GM19238 (cell line): Measurements from ENCODE around the gene ARAP2.

Experiments
- DNase-seq: peaks from one replicate; pipeline ENCODE4 v3.0.0; 2011; ENCODE audit warnings: low spot score; ENCODE audit not compliant: insufficient read length

Gene ARAP2

DNA sequence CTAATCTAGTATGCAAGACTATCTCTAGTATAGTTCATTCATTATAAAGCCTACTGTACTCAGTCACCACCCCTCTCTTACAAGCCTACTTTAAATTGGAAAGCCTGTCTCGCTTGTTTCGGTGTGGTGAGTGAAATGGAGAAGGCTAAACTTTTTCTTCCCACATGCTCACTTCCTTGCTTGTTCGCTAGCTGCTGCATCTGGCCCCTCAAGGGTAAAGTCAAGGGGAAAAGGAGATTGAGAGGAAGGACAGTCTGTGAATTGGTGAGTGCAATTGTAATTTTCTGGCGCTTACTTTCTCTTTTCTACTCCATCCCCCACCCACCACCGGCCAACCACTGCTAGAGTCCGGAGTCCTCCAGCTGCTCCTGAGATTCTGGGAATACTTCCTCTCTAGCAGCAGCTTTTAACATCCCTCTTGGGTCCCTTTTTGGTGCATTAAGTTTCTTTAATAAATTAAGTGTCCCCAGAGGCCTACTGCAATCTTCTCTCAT lies 12.1 kb upstream of the ARAP2 start:
- no peak for DNase-seq

DNA sequence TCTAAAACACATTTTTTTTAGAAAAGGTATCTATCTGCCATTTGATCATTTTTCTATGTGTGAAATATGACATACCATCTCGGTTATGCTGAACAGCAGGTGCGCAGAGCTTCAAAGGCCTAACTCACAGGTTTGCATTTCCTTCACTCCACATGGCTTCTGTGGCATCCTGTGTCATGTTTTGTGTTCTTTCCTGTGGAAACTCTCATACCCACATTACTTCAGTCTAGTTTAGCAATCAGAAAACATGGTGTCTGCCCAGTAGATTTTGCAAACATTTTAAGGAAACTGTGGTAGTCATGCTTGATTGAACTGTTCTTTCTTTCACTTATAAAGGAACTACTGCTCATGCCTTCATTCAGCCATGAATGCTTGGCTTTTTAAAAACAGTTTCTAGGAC lies 11.3 kb upstream of the ARAP2 start:
- peak; percentile 6 for DNase-seq

DNA sequence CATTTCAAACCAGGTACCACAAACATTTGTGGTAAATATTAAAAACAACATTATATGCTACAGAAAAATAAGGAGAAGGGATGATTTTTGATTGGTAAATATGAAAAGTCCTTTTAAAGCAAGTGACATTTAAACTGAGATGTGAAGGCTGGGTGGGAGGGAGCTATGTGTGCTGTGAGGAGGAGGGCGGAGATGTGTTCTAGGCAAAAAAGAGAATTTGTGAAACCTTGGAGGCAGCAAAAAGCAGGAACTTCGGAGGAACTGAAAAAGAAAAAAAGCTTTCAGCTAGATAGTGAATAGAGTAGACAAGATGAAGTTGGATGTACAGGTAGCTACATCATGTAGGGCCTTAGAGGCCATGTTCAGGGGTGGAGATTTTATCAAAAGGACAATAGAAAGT lies 10.1 kb upstream of the ARAP2 start:
- DNase-seq = no peak

DNA sequence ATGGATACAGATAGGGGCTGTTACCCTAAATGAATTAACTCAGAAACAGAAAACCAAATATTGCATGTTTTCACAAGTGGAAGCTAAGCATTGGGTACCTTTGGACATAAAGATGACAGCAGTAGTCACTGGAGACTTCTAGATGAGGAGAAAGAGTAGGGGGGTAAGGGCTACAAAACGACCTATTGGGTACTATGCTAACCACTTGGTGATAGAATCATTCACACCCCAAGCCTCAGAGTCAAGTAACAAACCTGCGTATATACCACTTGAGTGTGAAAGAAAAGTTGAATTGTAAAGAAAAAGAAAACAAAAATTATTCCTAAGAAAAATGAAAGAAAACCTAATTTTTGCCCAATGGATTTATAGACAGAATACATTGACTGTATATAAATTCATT lies 7.7 kb upstream of the ARAP2 start:
- no peak for DNase-seq

DNA sequence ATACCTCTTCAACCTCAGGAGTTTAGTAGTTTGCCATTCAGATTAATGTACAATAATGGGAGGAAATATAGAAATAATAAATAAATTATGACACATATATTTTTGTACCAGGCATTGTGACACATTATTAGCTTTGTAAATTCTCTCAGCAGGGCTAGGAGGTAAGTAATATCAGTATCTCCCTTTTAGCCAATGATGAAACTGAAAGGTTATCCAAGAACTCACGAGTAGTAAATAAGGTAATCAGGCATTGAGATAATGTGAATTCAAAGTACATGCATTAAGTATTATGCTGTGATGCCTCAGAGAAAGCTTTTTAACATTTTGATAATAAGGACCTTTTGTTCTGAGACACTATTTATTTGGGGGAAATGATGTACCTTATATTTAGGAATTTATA lies 5.3 kb upstream of the ARAP2 start:
- DNase-seq = no peak

DNA sequence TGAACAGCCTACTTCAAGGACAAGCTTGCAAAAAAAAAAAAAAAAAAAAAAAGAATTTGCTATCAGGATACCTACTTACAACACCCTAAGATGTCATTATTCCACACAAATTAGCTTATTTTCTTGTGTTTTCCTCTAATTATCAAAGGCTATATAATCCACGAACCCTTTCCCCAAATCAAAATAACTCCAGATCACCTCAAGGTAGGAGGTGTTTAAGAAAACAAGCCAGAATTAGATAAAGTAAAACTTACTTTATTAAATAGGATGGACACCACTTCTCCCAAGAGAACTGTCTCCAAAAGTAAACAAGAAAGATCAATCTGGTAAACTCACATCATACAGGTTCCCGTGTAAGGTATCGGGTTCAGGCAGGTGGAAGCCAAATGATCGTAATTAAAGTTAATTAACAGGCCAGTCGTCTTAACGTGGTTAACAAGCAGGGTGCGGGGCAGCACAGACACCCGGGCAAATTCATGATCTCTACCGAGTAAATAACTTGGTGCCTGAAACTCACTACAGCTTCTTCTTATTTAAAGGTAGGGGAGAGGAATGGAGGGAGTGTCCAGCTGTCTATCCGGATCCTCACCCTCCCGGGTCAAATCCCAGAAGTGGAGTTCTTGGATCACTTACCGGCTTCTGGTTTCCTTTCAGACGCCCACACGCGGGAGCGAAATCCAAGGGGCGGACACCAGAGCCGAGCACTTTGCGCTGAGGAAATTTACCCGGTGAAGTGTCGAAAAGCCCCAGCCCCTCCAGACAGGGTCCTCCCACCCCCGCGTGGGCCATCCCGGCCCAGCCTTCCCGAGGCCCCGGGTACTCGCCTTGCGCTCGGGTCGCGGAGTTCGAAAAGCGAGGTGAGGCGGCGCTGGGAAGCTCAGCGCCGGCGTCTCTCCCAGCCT lies 708 bp downstream of the ARAP2 start:
- peak; percentile 10 for DNase-seq

DNA sequence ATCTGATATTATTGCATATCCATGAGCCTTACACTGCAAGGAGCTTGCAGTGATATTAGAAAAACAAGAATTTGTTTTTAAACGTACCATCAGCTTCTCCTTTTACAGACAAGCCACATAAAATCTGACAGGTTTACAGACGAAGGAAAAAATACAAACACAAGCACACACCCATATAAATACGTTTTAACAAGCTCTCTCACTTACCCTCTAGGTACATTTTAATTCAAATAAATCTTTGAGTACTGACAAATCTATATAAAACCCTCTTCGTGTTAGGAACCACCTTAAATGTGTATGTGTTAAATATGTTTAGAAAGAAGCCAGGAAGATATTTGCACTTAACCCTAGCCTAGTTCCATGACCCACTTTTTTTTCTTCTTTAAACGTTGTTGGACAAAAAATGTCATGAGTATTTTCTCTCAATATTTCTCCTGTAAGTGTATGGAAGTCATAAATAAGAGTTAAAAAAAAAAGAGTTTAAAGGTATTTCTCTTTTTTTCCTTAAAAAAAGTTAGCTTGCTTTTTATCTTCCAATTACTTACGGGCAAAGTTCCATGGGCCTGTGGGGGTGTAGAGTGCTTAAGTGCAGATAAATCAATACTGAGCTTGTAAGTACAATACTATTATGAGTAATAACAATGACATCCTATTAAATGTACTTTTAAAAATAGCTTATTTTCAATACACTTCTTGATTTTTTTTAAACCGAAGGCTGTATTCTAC lies 1.5 kb downstream of the ARAP2 start:
- DNase-seq = no peak

DNA sequence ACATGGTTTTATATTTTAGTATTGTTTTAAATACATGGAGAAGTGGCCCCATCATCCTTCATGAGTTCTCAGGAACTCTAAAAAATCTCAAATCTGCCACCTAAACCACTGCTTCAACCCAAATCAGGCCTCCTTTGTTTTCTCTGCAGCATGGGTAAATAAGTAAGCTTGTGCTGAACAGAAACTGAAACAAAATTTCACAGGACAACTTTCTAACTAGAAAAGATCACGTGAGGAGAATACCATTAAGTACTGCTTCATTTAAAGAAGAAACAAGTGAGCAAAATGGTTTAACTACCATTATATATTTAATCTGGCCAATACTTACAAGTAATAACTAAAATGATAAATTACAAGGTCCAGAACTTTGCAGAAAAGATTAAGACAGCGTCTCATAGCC lies 2.5 kb downstream of the ARAP2 start:
- peak; percentile 51 for DNase-seq

DNA sequence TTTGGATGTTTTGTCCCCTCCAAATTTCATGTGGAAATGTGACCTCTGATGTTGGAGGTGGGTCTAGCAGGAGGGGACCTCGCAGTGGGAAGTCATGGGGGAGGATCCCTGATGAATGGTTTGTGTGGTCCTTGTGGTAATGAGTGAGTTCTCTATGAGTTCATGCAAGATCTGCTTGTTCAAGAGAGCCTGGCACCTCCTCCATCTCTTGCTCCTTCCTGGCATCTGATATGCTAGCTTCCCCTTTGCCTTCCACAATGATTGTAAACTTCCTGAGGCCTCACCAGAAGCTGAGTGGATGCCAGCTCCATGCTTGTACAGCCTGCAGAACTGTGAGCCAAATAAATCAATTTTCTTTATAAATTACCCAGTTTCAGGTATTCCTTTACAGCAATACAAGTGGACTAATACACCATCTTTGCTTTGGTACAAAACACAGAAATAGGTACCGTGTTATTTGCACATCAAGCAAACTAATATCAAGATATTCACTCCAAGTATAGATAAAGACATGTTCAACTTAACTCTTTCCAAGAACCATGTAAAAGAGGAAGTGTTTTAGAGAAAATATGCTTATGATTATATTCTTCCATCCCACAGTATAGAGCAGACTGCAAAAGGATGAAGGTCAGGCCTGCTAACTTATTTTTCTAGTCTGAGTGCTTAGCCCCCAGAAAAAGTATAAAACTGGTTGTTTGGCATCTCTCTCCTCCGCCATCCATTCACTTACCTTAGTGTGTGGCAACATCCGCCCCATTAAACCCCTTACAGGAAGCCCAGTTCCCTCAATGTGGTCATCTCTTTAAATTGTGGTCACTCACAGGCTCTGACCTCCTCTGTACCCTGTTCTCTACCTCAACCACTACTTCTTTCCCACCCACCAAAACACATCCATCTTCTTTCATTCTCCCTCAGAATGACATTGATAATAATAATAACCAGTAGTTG lies 6.7 kb downstream of the ARAP2 start:
- no peak for DNase-seq

DNA sequence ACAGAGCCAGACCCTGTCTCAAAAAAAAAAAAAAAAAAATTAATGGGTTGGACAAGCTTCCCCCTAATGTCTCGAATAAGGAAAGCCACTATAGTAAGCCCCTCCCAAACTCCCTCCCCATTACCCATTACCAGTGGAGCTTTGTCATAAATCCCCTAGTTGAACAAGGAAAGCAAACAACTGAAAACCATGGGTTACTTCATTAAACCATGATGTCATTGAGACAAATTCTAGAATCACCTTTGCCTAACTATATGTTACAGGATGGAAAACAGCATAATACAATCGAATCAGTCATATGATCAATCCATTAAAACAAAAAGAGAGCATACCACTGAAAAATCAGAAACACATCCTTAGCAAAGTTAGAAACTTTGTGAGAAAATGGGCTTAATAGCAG lies 8.2 kb downstream of the ARAP2 start:
- no peak for DNase-seq

DNA sequence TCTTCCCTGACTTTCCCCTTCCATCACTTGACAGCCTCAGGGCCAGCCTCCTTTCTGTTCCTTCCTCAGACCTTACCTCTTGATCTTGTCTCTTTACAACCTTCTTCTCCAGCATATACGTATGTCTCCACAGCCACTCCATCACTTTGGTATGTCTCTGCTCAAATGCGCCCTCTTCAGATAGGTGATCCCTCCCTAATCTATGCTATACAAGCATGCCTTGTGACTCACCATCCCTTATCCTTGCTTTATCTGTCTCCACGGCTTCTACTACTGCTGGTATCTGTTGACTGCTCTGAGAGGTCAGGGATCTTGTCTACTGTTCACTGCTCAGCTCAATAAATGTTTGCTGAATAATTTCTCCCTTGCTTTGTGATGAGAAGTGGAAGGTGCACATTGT lies 9.0 kb downstream of the ARAP2 start:
- no peak for DNase-seq

DNA sequence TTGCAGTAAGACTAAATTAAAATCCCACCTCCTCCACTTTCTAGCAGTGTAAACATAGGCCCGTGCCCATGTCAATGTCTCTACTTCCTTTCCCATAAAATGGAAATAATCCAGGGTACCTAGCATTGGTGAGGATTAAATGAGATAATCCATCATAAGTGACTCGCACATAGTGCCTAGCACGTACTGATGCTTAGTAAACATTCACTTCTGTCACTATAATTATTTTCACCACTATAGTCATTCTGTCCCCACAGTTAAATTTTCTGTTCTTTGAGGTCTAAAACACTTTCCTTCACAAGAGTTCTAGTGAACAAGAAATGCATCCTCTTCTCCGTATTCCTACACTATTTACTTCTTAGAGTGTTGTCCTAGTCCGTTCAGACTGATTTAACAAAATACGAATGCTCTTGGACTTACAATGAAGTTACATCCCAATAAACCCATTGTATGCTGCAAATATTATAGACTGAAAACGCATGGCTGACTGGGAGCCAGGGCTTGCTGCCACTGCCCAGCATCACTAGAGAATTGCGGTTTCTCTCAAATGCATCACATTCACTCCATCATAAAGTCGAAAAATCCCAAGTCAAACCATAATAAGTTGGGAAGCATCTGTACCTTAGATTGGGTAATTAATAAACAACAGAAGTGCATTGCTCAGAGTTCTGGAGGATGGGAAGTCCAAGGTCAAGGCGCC lies 10.6 kb downstream of the ARAP2 start:
- DNase-seq = no peak

DNA sequence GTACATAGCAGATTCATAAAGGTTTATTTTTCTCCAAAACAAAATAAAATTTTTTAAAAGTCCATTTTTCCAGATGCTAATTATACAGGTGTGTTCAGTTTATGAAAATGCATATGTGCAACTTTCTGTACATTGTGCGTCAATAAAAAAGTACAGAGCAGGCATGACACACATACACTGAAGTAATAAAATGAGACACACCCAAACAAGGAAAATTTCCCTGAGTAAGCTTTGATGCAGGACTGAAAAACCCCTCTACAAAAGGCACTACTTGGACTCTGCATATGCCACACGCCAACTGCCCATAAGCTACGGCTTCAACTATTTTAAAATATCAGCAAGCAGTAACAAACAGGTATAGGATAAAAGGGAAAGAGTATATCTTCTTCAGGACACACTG lies 13.8 kb downstream of the ARAP2 start:
- no peak for DNase-seq

DNA sequence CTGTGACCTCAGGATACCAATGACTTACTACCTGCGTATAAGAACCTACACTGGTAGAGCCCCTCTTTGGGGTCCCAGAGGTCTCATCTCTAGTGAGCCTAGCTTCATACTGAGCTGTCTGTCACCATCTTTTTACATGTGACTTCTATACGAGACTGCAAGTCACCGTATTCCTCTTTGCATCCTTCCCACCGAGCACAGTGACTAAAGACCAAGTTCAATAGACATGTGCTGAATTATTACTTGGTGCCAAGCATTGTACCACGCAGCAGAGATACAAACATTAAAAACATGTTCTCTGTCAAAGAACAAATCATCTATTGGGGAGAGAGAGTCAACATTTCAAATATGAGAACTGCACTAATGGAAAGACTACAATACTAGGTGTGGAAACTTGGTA lies 16.4 kb downstream of the ARAP2 start:
- DNase-seq = no peak

DNA sequence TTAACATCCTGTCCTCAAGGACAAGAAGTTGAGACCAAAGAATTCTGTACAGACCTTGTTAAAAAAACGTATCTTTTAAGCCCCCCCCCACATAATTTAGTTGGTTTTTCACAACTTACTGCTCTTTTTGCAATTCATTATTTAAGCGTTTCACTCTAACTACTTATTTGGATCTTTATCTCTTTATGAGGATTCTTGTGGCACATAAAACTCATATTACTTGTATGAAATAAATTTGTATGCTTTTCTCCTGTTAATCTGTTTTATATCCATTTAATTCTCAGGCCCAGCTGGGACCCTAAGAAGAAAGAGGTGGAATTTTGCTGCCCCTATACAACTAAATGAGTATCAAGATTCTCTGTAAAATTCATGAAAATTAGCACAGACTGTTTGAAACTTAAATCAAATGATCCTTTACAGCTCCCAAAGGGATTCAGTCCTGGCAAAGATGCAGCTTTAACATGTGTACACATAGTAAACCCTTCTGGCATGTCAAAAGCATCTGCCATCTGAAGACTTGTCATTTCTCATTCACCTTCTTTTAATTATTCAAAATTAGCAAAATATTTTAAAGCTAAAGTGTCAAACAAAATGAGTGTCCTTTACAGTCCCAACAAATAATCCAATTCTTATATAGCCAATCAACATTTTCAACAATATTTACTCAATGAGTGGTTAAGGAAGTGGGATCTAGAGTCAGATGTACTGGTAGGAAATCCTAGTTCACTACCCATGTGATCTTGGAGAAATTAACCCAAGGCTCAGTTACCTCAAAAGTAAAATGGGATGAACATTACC lies 17.7 kb downstream of the ARAP2 start:
- DNase-seq = no peak

DNA sequence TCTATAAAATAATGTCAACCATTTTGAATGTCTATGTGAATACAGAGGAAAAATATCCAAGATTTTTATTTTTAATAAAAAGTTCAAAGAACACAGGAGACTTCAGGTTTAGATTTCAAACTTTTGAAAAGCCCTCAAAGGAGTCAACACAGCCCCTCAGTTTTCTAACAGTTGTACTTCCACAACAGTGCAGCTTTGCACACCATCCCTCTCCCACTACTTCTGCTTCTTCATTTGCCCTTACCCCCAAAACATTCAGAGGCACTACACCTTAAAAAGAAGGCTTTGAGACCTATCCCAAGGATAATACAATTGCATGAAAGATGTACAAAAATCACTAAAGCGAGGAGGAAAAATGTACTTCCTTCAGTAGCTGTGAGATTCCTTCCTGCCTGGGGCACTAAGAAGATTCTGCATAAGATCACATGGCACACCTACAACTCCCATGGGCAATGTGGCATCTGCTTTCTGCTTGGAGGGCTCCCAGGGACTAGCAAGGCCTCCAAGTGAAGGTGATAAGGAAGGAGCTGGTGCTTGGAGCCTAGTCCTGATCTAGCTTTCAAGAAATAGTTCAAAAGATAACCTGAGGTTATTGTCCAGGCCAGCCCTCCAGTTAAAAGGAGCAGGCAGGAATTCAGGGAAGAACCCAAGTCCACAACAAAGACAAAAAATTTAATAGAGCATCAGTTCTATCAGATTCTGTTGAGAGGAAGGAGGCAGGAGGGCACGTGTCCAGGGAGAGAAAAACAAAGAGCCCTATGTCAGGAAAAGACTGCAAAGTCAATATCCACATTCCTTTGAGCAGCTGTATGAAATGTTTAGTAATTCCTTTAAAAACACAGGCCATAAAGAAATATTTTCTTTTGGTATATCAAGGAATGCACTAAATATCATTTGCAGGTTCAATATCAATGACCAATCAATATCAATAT lies 19.1 kb downstream of the ARAP2 start:
- DNase-seq = no peak

DNA sequence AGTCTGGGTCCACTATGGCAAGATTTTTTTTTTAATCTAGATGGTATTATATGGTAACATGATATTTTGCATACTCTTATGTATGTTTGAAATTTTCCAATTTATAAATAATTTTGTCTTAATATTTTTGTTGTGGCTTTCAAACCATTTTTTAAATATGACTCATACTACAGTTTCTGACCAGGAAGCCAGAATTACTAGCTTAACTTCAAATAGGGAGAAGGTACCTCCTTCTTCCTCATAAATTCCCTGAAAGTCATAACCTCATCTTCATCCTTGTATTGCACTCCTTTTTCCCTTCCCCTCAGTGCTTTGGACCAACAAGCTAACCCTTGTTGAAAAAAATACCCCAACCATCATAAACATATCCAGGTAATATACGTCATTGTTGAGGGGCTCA lies 21.6 kb downstream of the ARAP2 start:
- no peak for DNase-seq

DNA sequence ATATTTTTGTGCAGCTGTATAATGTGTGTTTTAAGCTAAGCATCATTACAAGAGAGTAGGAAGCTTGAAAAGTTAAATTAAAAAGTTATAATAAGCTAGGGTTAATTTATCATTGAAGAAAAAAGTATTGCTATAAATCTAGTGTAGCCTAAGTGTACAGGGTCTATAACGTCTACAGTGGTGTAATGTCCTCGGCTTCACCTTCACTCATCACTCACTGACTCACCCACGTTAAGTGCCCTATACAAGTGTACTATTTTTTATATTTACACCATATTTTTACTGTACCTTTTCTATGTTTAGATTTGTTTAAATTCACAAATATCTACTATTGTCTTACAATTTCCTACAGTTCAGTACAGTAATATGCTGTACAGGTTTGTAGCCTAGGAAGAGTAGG lies 23.5 kb downstream of the ARAP2 start:
- DNase-seq = no peak

DNA sequence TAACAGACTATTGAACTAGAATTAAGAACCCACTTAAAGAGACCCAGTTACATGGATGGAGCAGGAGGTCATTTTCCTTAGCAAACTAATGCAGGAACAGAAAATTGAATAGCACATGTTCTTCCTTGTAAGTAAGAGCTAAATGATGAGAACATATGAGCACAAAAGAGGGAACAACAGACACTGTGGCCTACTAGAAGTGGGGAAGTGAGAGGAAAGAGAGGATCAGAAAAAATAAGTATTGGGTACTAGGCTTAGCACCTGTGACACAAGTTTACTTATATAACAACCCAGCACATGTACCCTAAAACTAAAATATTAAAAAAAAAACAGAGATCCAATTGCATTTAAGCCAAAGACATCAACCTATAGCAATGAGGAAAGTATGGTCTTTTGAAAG lies 26.2 kb downstream of the ARAP2 start:
- no peak for DNase-seq
